Trophoblast cell (in vitro differentiated cells and primary cell): ENCODE measurements around the gene ENTREP1.
A peak's percentile ranks its signal among the peaks of the same experiment; 100 is the strongest.
"Not testable (repeated sequence)": the region's sequence is repeated elsewhere in the genome, so short reads cannot be mapped to it uniquely, and the experiment has no call there.

Source experiments
- DNase-seq, 2 donors: peaks; one replicate each; pipeline ENCODE4 v3.0.0-alpha.2; 2016
- H2AFZ ChIP-seq: 2 replicates; pipeline ENCODE4 v1.6.1; 2013; ENCODE audit warnings: low read length, moderate library complexity, mild to moderate bottlenecking; ENCODE audit not compliant: insufficient read depth, poor library complexity
- H2AK5ac ChIP-seq: 2 replicates; pipeline ENCODE4 v1.6.1; 2013; ENCODE audit warnings: mild to moderate bottlenecking, low read length
- H2BK120ac ChIP-seq: 2 replicates; pipeline ENCODE4 v1.6.1; 2013; ENCODE audit warnings: low read length, mild to moderate bottlenecking, moderate library complexity; ENCODE audit not compliant: insufficient read depth, poor library complexity
- H2BK12ac ChIP-seq: 2 replicates; pipeline ENCODE4 v1.6.1; 2013; ENCODE audit warnings: mild to moderate bottlenecking, low read length, moderate library complexity
- H2BK5ac ChIP-seq: 2 replicates; pipeline ENCODE4 v1.6.1; 2013; ENCODE audit warnings: low read length, low read depth, moderate library complexity, mild to moderate bottlenecking; ENCODE audit not compliant: poor library complexity
- H3K14ac ChIP-seq: 2 replicates; pipeline ENCODE4 v1.6.1; 2013; ENCODE audit warnings: mild to moderate bottlenecking, low read length
- H3K18ac ChIP-seq: 2 replicates; pipeline ENCODE4 v1.6.1; 2013; ENCODE audit warnings: mild to moderate bottlenecking, low read length
- H3K23ac ChIP-seq: 2 replicates; pipeline ENCODE4 v1.6.1; 2013; ENCODE audit warnings: low read length
- H3K27ac ChIP-seq: 2 replicates; pipeline ENCODE4 v1.5.1; 2013; ENCODE audit warnings: low read depth, mild to moderate bottlenecking, inconsistent platforms, low read length, moderate library complexity
- H3K27me3 ChIP-seq: 2 replicates; pipeline ENCODE4 v1.6.1; 2013; ENCODE audit warnings: inconsistent platforms, mild to moderate bottlenecking, low read length, moderate library complexity; ENCODE audit not compliant: insufficient read depth
- H3K36me3 ChIP-seq, 2 experiments: 1 replicate in 1 of 2; 2 replicates in 1 of 2; pipeline ENCODE4 v1.6.1; 2013; ENCODE audit warnings: low read length in 2 of 2, mild to moderate bottlenecking in 2 of 2, moderate library complexity in 1 of 2; ENCODE audit not compliant: insufficient read depth in 2 of 2, control insufficient read depth in 1 of 2
- H3K4ac ChIP-seq: 2 replicates; pipeline ENCODE4 v1.6.1; 2013; ENCODE audit warnings: low read depth, mild to moderate bottlenecking, low read length, moderate library complexity
- H3K4me1 ChIP-seq, 2 experiments: 1 replicate in 1 of 2; 2 replicates in 1 of 2; pipeline ENCODE4 v1.6.1; 2013; ENCODE audit warnings: low read length in 2 of 2, mild to moderate bottlenecking in 2 of 2, moderate library complexity in 1 of 2; ENCODE audit not compliant: insufficient read depth in 2 of 2, control insufficient read depth in 1 of 2
- H3K4me2 ChIP-seq: 2 replicates; pipeline ENCODE4 v1.6.1; 2013; ENCODE audit warnings: inconsistent platforms, mild to moderate bottlenecking, low read length, moderate library complexity
- H3K4me3 ChIP-seq: 2 replicates; pipeline ENCODE4 v1.5.1; 2013; ENCODE audit warnings: mild to moderate bottlenecking, low read depth, low read length, inconsistent platforms
- H3K79me1 ChIP-seq: one replicate; pipeline ENCODE4 v1.6.1; 2013; ENCODE audit warnings: low read length
- H3K79me2 ChIP-seq: 2 replicates; pipeline ENCODE4 v1.6.1; 2013; ENCODE audit warnings: low read length, mild to moderate bottlenecking; ENCODE audit not compliant: control insufficient read depth, insufficient read depth, poor library complexity
- H3K9ac ChIP-seq: 2 replicates; pipeline ENCODE4 v1.6.1; 2013; ENCODE audit warnings: mild to moderate bottlenecking, low read length
- H3K9me3 ChIP-seq: 2 replicates; pipeline ENCODE4 v1.6.1; 2013; ENCODE audit warnings: low read depth, mild to moderate bottlenecking, control low read depth, inconsistent platforms, low read length; ENCODE audit not compliant: insufficient read depth
- H4K12ac ChIP-seq: 2 replicates; pipeline ENCODE4 v1.6.1; 2013; ENCODE audit warnings: low read depth, mild to moderate bottlenecking, low read length, moderate library complexity
- H4K8ac ChIP-seq: 2 replicates; pipeline ENCODE4 v1.6.1; 2013; ENCODE audit warnings: low read depth, mild to moderate bottlenecking, low read length, moderate library complexity
- H4K91ac ChIP-seq: one replicate; pipeline ENCODE4 v1.6.1; 2013; ENCODE audit warnings: low read depth, mild to moderate bottlenecking, low read length, moderate library complexity
- WGBS: extraction: QIAGEN DNeasy Blood & Tissue Kit; methylation state at CpG from one replicate; pipeline ENCODE4 v1.1.7; 2013; ENCODE audit warnings: missing lambda C conversion rate; ENCODE audit not compliant: insufficient read length, insufficient coverage; ENCODE audit errors: extremely low coverage; 5-methylcytosine and 5-hydroxymethylcytosine counted together

The ENTREP1 gene

GRCh38 chr9:69306895-69307445 is 18.0 kb upstream of the ENTREP1 start:
- H3K9ac ChIP-seq, DNase-seq, H3K79me2 ChIP-seq, H3K27me3 ChIP-seq, H2AK5ac ChIP-seq, H2AFZ ChIP-seq, H3K4me3 ChIP-seq, H3K18ac ChIP-seq, H3K36me3 ChIP-seq, H3K4ac ChIP-seq, H3K23ac ChIP-seq, H3K4me2 ChIP-seq, H4K12ac ChIP-seq, H3K9me3 ChIP-seq: not testable (repeated sequence)
- peak overlapping the region; percentile 95 for H3K27ac ChIP-seq
- H3K4me1 ChIP-seq, result peaks cover 6 to 15% of the 10 kb centered on the region in 2 experiments
- peak overlapping the region; percentile 72 for H2BK120ac ChIP-seq
- peak overlapping the region; percentile 75 for H2BK12ac ChIP-seq
- H3K79me1 ChIP-seq, result peaks cover 18% of the 10 kb centered on the region
- peak overlapping the region; percentile 22 for H3K14ac ChIP-seq
- peak overlapping the region; percentile 87 for H2BK5ac ChIP-seq
- peak overlapping the region; percentile 64 for H4K91ac ChIP-seq
- no CpG with 5 or more reads among the region's 5 CpGs for WGBS
- peak overlapping the region; percentile 70 for H4K8ac ChIP-seq

DNA sequence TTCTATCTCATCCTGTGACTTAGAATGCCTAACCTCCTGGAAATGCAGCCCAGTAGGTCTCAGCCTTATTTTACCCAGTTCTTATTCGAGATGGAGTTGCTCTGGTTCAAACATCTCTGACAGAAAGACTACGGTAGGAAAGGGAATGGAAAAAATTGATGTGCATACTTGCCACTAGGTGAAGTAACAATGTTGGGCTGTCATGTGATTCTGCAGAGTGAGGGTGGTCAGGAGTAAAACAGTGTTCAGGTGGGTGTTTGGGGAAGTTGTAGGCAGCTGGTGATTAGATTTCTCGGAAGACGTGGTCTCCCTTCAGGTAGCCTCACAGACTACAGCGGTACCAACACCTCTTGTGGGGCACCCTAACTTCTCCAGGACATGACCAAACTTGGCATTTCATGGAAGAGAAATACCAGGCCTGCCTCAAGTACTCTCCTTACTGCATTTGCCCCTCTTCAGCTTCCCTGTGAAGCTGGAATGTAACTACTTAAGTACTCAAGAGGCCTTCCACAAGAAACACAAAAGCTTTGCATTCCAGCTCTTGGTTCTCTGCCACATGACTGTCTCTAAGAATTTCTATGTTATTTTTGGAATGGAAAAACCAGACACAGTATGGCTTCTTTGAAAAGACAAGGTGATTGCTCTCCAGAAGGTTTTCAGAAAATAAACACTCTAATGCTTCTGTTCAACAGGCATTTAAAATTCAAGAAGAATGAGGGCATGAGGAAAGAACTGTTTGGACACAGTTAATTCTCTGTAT is 17.4 kb upstream of the ENTREP1 start:
- Histone ChIP-seq H3K4ac (peak overlapping the region; percentile 34), H3K9ac (no peak overlapping the region), H3K23ac (no peak overlapping the region), H3K14ac (peak overlapping the region; percentile 24), H2BK120ac (peak overlapping the region; percentile 72), H3K4me3 (no peak overlapping the region), H3K9me3 (peaks cover under 1% of the 10 kb centered on the region), H3K18ac (peak overlapping the region; percentile 25), H2AK5ac (peak overlapping the region; percentile 9), H3K79me1 (peaks cover 18% of the 10 kb centered on the region), H2AFZ (no peak overlapping the region), H3K79me2 (peaks cover 2% of the 10 kb centered on the region), H2BK12ac (peak overlapping the region; percentile 78), H3K36me3 (no peaks in the 10 kb centered on the region), H3K4me1 (peaks cover 6 to 15% of the 10 kb centered on the region in 2 experiments), H4K8ac (peak overlapping the region; percentile 70), H3K27me3 (no peaks in the 10 kb centered on the region), H4K12ac (no peak overlapping the region), H3K27ac (peak overlapping the region; percentile 95), H3K4me2 (peak overlapping the region; percentile 50), H2BK5ac (peak overlapping the region; percentile 87), H4K91ac (peak overlapping the region; percentile 64)
- no CpG with 5 or more reads among the region's 5 CpGs for WGBS
- DNase-seq, result peak; percentile 38 to 82

DNA sequence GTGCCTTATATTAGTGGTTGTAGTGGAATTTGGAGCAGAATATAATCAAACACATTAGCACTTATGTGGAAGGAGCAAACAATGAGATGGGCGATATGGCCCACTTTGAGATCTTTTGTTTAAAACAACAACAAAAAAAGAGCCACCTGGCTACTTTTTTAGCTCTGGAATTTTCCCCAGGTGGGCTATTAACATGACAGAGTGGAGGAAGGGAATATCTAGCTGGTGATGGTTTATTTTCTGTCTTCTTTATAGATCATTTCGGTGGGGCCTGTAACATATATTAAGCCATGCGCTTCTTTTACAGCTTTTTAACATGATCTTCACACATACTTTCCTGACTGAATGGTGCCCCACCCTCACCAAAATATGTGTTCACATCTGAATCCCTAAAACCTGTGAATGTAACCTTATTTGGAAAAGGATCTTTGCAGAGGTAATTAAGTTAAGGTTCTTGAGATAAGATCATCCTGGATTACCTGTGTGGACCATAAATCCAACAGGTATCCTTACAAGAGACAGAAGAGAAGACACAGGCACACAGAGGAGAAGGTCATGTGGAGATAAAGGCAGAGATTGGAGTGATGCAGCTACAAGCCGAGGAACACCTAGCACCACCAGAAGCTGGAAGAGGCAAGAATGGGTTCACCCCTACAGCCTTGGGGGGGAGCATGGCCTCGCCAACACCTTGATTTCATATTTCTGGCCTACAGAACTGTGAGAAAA is 16.6 kb upstream of the ENTREP1 start:
- Histone ChIP-seq H3K4me3 (no peak overlapping the region), H3K4me2 (peak overlapping the region; percentile 28), H3K79me2 (peaks cover 2% of the 10 kb centered on the region), H3K27ac (peak overlapping the region; percentile 95), H2BK120ac (peak overlapping the region; percentile 45), H3K36me3 (no peaks in the 10 kb centered on the region), H3K27me3 (no peaks in the 10 kb centered on the region), H4K8ac (peak overlapping the region; percentile 11), H3K9me3 (peaks cover 8% of the 10 kb centered on the region), H3K9ac (no peak overlapping the region), H3K4ac (no peak overlapping the region), H3K18ac (no peak overlapping the region), H3K4me1 (peaks cover 6 to 15% of the 10 kb centered on the region in 2 experiments), H3K79me1 (peaks cover 18% of the 10 kb centered on the region), H2BK12ac (peak overlapping the region; percentile 60), H2BK5ac (peak overlapping the region; percentile 44), H3K23ac (no peak overlapping the region), H2AK5ac (no peak overlapping the region), H2AFZ (no peak overlapping the region), H4K12ac (no peak overlapping the region), H4K91ac (peak overlapping the region; percentile 60), H3K14ac (peak overlapping the region; percentile 12)
- DNase-seq, result no peak
- no CpG with 5 or more reads among the region's 5 CpGs for WGBS

- Histone ChIP-seq H3K4me1 (peaks cover 0 to 8% of the 10 kb centered on the region in 2 experiments), H3K18ac (no peak overlapping the region), H3K4me3 (no peak overlapping the region), H4K8ac (no peak overlapping the region), H3K9ac (no peak overlapping the region), H2BK12ac (no peak overlapping the region), H3K79me2 (peaks cover 2% of the 10 kb centered on the region), H3K9me3 (peaks cover 8% of the 10 kb centered on the region), H3K79me1 (peaks cover 9% of the 10 kb centered on the region), H3K36me3 (no peaks in the 10 kb centered on the region), H2AK5ac (no peak overlapping the region), H3K23ac (no peak overlapping the region), H4K12ac (no peak overlapping the region), H2BK120ac (no peak overlapping the region), H2BK5ac (no peak overlapping the region), H3K27me3 (no peaks in the 10 kb centered on the region), H3K4ac (no peak overlapping the region), H2AFZ (no peak overlapping the region), H3K27ac (no peak overlapping the region), H3K4me2 (no peak overlapping the region), H4K91ac (no peak overlapping the region), H3K14ac (no peak overlapping the region)
- no peak for DNase-seq
Observed at GRCh38 chr9:69313175-69313574, 11.8 kb upstream of the ENTREP1 start.
